Stimulated activated CD8-positive, alpha-beta memory T cell treated with anti-CD3 and anti-CD28 coated beads, Interleukin-15, amount 100 ng/mL, for 48 hours (primary cell): ENCODE data around the gene TRIM28.
"Not testable (repeated sequence)": the region's sequence is repeated elsewhere in the genome, so short reads cannot be mapped to it uniquely, and the experiment has no call there.

Experiments used
- DNase-seq, 2 donors: peaks; one replicate each; pipeline ENCODE4 v3.0.0-alpha.2; 2020; ENCODE audit warnings: low read depth in 2 of 2

Gene TRIM28

GRCh38 chr19:58519087-58519354, 24.8 kb upstream of the TRIM28 start:
- peak in 1 of 2 donors; percentile 36 for DNase-seq

DNA sequence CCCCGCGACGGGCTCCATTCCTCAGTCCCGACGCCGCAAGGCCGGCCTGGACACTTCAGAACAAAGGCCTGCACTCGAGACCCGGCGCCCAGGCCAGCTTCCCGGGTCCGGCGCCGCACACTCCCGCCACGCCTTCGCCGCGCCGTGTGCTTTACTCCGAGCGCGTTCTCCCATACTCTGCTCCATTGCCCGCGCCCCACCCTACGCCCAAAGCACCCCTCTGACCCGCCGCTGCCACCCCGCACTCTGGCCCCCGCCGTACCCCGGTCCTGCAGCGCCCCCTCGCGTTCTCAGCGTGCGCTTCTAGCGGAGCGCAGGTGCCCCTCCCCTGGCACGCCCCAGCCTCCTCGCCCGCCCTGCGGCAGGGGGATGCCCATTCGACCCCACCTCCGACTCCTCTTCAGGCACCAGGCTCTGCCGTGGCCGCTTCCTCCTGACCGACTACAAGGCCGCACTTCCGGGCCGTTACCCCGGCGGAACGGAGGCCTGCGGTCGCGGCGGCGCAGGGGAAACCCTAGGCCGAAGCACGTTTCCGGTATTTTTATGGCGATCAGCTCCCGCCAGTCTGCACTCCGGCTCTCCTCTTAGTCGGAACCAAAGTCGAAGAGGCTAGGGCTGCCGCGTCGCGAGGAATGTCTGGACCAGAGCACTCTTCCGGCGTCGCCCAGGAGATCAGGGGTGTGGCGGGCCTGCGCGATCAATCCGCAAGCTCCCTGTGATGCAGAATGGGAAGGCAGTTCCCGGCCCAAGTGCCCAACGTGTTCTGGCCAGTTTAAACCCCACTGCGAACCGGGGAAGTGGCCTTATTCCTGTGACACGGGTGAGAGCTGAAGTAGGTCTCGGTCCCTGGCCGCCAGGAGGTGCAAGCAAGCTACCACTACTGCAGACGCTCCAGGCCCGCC, 24.3 kb upstream of the TRIM28 start, which contains the start of gene ZBTB45:
ZBTB45 (minus strand) TSS at position 456 of the 902 bp plus-strand sequence. CDS start 2,137 bp downstream, outside the sequence.
- peak; percentile 89 to 90 for DNase-seq

DNA sequence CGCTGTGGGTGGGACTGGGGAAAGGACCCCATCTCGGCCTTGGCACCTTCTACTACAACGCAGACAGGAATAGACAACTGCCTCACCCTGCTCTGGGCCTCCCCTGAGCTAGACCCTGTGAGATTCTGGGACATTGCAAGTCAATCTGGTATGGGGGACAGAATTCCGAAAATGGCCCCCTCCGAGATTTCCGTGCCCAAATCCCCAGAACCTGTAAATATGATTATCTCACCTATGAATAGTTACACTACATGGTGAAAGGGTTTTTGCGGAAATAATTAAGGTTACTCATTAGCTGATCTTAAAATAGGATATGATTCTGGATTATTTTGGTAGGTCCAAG, 23.6 kb upstream of the TRIM28 start:
- DNase-seq = no peak

GRCh38 chr19:58521651-58522050, 22.2 kb upstream of the TRIM28 start:
- no peak for DNase-seq

- no peak for DNase-seq
Measured at GRCh38 chr19:58522709-58523108, 21.2 kb upstream of the TRIM28 start.

DNA sequence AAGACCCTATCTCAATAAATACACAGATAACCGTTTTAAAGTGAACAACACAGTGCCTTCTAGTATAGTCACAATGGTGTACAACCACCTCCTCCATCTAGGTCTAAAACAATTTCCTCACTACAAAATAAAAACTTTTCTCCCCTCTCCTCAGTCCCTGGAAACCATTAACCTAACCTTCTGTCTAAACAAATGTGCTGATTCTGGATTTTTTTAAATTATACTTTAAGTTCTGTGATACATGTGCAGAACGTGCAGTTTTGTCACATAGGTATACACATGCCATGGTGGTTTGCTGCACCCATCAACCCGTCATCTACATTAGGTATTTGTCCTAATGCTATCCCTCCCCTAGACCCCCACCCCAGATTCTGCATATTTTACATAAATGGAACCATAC, 14.5 kb upstream of the TRIM28 start:
- DNase-seq = no peak

GRCh38 chr19:58531034-58531840, 12.6 kb upstream of the TRIM28 start:
- DNase-seq = no peak

DNA sequence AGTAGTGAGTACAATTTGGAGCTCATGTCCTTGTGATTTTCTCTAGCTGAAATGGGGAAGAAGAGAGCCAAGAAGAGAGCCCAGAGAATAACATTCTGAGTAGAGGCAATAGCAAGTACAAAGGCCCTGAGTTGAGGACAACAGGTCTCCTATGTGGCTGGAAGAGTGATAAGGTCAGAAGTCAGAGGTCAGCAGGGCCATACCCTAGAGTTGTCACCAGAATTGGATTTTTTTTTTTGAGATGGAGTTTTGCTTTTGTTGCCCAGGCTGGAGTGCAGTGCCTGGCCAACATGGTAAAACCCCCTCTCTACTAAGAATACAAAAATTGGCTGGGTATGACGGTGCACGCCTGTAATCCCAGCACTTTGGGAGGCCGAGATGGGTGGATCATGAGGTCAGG, 8.0 kb upstream of the TRIM28 start:
- no peak for DNase-seq

- DNase-seq = no peak
Measured at GRCh38 chr19:58536852-58537798, 6.7 kb upstream of the TRIM28 start.

DNA sequence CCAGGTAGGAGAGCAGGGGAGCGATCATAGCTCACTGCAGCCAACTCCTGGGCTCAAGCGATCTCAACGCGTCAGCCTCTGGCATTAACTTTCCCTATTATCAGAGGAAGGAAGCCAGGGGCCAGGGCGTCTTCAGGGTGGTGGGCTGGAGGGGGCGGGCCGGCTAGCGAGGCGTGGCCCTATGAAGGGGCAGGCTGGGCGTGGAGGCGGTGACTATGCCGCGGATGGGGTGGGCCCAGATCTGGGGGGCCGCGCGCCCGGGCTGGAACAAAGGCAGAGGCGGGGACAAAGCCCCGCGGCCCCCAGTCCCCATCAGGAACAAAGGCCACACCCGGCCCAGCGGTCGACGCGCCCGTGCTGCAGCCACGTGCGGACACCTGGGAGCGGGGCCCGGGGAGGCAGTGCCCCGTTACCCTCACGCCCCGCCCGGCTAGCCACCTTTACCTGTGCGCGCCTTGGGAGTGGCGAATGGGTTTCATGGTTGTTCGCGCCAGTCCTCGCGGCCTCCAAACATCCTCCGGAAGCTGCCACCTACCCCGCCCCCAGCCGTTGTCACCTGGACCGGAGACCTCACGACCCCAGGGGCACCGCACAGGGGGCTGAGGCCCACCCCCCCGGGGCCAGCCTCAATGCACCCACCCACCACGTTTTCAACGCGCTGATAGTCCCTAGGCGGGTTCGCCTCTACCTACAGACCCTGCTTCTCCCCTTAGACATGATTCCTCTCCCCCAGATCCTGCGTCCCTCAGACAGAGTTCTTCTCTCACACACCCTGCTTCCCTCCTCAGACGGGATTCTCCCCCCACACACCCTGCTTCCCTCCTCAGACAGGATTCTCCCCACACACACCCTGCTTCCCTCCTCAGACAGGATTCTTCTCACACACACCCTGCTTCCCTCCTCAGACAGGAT, 5.4 kb upstream of the TRIM28 start:
- DNase-seq = no peak

DNA sequence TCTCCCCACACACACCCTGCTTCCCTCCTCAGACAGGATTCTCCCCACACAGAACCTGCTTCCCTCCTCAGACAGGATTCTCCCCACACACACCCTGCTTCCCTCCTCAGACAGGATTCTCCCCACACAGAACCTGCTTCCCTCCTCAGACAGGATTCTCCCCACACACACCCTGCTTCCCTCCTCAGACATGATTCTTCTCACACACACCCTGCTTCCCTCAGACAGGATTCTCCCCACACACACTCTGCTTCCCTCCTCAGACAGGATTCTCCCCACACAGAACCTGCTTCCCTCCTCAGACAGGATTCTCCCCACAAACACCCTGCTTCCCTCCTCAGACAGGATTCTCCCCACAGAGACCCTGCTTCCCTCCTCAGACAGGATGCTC, 4.7 kb upstream of the TRIM28 start:
- DNase-seq = not testable (repeated sequence)

DNA sequence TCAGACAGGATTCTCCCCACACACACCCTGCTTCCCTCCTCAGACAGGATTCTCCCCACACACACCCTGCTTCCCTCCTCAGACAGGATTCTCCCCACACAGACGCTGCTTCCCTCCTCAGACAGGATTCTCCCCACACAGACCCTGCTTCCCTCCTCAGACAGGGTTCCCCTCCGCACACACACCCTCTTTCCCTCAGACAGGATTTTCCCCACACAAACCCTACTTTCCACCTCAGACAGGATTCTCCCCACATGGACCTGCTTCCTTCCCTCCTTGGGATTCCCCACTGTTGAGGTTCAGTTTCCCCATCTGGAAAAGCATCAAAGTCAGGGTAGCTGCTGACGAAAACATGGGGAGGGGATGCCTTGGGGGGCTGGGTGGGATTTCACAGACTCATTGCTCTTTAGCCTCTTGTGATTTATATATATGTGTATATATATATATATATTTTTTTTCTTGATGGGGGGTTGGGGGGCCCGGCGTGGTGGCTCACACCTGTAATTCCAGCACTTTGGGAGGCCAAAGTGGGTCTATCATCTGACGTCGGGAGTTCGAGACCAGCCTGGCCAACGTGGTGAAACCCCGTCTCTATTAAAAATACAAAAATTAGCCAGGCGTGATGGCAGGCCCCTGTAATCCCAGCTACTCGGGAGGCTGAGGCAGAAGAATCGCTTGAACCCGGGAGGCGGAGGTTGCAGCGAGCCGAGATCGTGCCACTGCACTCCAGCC, 1.1 kb upstream of the TRIM28 start:
- DNase-seq = not testable (repeated sequence)

DNA sequence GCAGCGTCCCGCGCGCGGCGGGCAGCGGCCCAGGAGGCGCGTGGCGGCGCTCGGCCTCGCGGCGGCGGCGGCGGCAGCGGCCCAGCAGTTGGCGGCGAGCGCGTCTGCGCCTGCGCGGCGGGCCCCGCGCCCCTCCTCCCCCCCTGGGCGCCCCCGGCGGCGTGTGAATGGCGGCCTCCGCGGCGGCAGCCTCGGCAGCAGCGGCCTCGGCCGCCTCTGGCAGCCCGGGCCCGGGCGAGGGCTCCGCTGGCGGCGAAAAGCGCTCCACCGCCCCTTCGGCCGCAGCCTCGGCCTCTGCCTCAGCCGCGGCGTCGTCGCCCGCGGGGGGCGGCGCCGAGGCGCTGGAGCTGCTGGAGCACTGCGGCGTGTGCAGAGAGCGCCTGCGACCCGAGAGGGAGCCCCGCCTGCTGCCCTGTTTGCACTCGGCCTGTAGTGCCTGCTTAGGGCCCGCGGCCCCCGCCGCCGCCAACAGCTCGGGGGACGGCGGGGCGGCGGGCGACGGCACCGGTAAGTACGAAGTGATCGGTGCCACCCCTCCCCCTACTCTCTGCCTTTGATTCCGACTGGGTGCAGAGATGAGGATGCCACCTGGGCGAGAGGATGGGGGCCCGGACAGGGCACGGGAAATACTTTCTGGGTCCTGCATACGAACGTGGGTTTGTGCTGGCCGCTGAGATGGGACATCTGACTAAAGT, 874 bp downstream of the TRIM28 start:
- peak; percentile 64 to 65 for DNase-seq

DNA sequence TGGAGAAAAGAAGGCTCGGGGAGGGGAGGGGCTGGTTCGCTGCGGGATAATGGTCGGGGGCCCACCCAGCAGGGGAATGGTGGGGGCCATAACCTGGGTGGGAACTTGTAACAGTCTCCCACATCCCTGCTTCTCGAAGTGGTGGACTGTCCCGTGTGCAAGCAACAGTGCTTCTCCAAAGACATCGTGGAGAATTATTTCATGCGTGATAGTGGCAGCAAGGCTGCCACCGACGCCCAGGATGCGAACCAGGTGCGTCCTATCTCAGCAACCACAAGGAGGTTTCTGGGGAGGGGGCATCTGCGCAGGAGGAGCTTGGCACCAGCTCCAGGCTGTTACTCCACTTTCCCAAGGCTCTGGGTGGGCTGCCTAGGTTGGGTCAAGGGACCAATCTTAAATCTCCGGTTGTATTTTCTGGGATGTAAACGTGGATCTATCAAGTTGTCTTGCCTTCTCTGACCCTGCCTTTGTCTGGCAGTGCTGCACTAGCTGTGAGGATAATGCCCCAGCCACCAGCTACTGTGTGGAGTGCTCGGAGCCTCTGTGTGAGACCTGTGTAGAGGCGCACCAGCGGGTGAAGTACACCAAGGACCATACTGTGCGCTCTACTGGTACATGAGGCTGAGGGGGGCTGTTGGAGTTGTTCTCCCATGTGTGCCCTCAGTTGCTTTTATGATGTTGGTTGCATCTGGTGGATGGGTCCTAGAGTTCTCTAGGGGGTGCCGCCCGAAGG, 1.6 kb downstream of the TRIM28 start:
- DNase-seq = no peak

DNA sequence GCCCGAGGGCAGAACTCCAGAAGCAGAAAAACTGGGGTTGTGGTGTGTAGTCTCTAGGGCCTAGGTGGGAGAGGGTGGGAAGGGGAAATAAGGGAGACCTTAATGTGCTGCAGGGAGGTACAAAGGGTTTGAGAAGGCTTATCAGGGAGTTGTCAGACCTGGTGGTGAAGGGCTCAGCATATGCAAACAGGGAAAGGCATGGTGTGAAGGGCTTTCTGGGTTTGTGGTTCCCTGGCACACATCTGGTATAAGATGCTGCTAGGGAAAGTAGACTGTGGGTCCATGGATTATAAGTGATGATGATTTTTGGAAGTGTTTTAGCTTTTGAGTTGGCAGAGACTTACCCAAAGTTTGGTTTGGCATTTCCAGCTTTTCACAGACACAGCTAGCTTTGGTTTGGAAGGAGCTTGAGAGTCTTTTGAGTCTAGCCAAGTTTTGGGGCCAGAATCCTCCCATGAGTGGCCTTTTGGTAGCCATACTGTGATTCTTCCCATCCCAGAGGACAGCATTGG, 2.2 kb downstream of the TRIM28 start:
- DNase-seq = no peak

- no peak for DNase-seq
Measured at GRCh38 chr19:58547323-58548312, 3.8 kb downstream of the TRIM28 start.
